Ishikawa (cell line): ENCODE measurements around the gene SRPX.

Experiments used
- CEBPB ChIP-seq: IDR thresholded peaks from 2 replicates; pipeline ENCODE4 v1.6.1; 2012
- CREB1 ChIP-seq: IDR thresholded peaks from 2 replicates; pipeline ENCODE4 v1.6.1; 2012; ENCODE audit warnings: low read depth
- EGR1 ChIP-seq: IDR thresholded peaks from 2 replicates; pipeline ENCODE4 v1.6.1; 2012
- EP300 ChIP-seq: IDR thresholded peaks from 2 replicates; pipeline ENCODE4 v1.6.1; 2012; ENCODE audit warnings: borderline replicate concordance
- FOXM1 ChIP-seq: IDR thresholded peaks from 2 replicates; pipeline ENCODE4 v1.6.1; 2012; ENCODE audit warnings: low read depth, borderline replicate concordance
- NFIC ChIP-seq: IDR thresholded peaks from 2 replicates; pipeline ENCODE4 v1.6.1; 2012
- RAD21 ChIP-seq: IDR thresholded peaks from 2 replicates; pipeline ENCODE4 v1.6.1; 2012; ENCODE audit warnings: low read depth
- REST ChIP-seq: IDR thresholded peaks from 2 replicates; pipeline ENCODE4 v1.6.1; 2012; ENCODE audit warnings: low read depth, mild to moderate bottlenecking
- TAF1 ChIP-seq: IDR thresholded peaks from 2 replicates; pipeline ENCODE4 v1.6.1; 2012; ENCODE audit warnings: low read depth, mild to moderate bottlenecking
- TCF12 ChIP-seq: IDR thresholded peaks from 2 replicates; pipeline ENCODE4 v1.6.1; 2012; ENCODE audit warnings: low read depth
- TEAD4 ChIP-seq: IDR thresholded peaks from 2 replicates; pipeline ENCODE4 v1.6.1; 2012
- USF1 ChIP-seq: IDR thresholded peaks from 2 replicates; pipeline ENCODE4 v1.6.1; 2012
- YY1 ChIP-seq: IDR thresholded peaks from 2 replicates; pipeline ENCODE4 v1.6.1; 2012; ENCODE audit warnings: low read depth
- ZBTB7A ChIP-seq: IDR thresholded peaks from 2 replicates; pipeline ENCODE4 v1.6.1; 2012; ENCODE audit warnings: low read depth
- TF ChIP-seq, protein P1 (sequence below): IDR thresholded peaks from 2 replicates; pipeline ENCODE4 v1.6.1; 2012

Gene SRPX

DNA sequence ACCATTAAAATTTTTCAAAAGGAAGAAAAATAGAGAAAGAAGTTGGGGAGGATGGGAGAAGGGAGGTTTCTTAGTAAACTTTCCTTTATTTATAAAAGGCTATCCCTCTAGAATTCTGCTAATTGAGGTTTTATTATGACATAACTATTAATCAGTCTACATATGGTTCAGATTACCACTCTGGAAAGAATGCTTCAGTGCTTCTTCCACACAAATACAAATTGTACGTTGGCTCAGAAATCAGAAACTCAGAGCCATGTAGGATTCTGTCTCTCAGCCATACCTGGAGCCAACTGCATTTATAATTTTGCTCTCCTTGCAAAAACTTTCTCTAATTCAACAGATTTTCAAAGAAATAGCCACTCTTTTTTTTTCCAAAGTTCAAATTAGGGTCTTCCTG lies 37.1 kb downstream of the SRPX start:
- TF ChIP-seq TAF1 (no peak), EP300 (no peak), CREB1 (no peak), NFIC (no peak), TCF12 (no peak), YY1 (no peak), CEBPB (no peak), REST (no peak), RAD21 (no peak), FOXM1 (no peak), ZBTB7A (no peak), USF1 (no peak), TEAD4 (no peak), EGR1 (no peak)
- TF ChIP-seq, protein P1, sequence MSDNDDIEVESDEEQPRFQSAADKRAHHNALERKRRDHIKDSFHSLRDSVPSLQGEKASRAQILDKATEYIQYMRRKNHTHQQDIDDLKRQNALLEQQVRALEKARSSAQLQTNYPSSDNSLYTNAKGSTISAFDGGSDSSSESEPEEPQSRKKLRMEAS = no peak

DNA sequence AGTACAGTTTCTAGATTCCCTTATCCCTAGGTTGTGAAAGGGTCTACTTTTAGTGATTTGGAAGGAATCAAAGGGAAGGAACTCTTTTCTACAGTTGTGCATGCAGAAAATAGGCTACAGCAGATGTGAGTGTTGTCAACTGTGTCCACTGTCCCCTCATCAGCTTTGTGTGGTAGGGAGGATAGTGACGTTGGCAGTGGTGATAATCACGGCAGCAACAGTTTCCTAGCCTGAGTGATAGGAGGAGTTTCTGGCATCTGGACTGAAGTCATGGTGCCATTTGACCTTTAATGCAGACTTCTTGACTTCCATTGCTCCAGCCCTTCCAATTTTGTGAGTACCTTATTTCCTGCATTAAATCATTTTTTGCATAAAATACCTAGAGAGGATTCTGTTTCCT lies 39.3 kb downstream of the SRPX start:
- TF ChIP-seq ZBTB7A = no peak
- TF ChIP-seq NFIC = no peak
- TF ChIP-seq, protein P1 = no peak

DNA sequence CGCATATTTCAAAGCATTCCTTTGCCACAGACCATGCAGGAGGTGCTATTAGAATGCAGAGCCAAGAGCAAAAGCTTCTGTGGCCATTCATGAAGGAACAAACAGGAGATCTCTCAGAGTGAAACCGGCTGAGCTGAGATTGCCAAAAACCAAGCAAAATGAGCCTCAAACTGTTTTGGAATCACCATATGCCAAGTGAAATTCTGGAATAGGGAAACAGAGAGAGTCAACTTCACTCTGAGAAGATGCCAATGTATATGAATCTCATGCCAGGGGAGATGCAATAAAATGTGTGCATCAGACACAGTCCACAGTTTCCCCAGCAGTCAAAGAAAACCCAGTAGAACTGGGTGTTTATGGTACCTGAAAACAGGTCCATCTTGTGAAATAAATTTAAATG lies 42.3 kb downstream of the SRPX start:
- TF ChIP-seq CREB1 (no peak), TEAD4 (no peak), TAF1 (no peak), USF1 (no peak), TCF12 (no peak), FOXM1 (no peak), CEBPB (no peak)

- TF ChIP-seq CEBPB = no peak
- TF ChIP-seq RAD21 = peak; percentile 81
- TF ChIP-seq, protein P1 = no peak
- TF ChIP-seq EGR1 = no peak
- TF ChIP-seq ZBTB7A = no peak
- TF ChIP-seq EP300 = no peak
These were observed 45.5 kb downstream of the SRPX start for GRCh38 chrX:38175139-38175538.

- TF ChIP-seq USF1 (no peak), CEBPB (no peak), REST (no peak), TAF1 (no peak), EGR1 (no peak), NFIC (no peak), ZBTB7A (no peak), TEAD4 (no peak), EP300 (no peak), YY1 (no peak)
- TF ChIP-seq, protein P1 = no peak
These were observed 48.1 kb downstream of the SRPX start for GRCh38 chrX:38172596-38172995.

DNA sequence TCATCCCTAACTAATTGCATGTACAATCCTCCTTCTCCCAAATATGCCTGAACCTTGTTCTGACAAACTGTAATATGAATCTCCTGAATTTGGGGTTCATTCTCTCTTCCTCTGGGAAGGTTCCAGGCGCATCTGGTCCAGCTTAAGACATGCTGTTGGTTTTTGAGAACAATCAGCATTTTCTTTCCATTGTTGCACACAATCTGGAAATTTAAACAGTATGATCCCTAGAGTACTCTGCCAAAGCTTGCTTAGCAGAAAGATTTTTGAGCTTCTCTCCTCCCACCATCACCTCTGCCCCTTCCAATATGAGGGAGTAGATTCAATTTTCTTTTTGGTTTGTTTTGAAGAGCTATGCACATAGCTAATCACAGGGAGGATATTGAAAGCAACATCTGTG lies 50.1 kb downstream of the SRPX start:
- TF ChIP-seq USF1 (no peak), FOXM1 (no peak), RAD21 (no peak), EGR1 (no peak), TAF1 (no peak), NFIC (no peak), ZBTB7A (no peak), CEBPB (no peak), YY1 (no peak), TCF12 (no peak), CREB1 (no peak), TEAD4 (no peak), EP300 (no peak), REST (no peak)
- TF ChIP-seq, protein P1 = no peak
